ENCODE results near the gene RANBP17.

The RANBP17 gene

GRCh38 chr5:171102877-171103610, 241.2 kb downstream of the RANBP17 start:
- no peak for DNase-seq

GRCh38 chr5:171107669-171108068, 245.9 kb downstream of the RANBP17 start:
- no peak for DNase-seq

- no peak for DNase-seq
Measured at GRCh38 chr5:171115519-171115918, 253.7 kb downstream of the RANBP17 start.

GRCh38 chr5:171116719-171117118, 254.9 kb downstream of the RANBP17 start:
- DNase-seq, result no peak

GRCh38 chr5:171120986-171121622, 259.3 kb downstream of the RANBP17 start:
- no peak for DNase-seq

GRCh38 chr5:171121638-171122037, 259.8 kb downstream of the RANBP17 start:
- DNase-seq, result no peak

- DNase-seq, result no peak
Measured at GRCh38 chr5:171122372-171122771, 260.6 kb downstream of the RANBP17 start.

GRCh38 chr5:171123417-171123816, 261.6 kb downstream of the RANBP17 start:
- no peak for DNase-seq

- no peak for DNase-seq
Measured at GRCh38 chr5:171127314-171127713, 265.5 kb downstream of the RANBP17 start.

- no peak for DNase-seq
Measured at GRCh38 chr5:171128136-171128535, 266.3 kb downstream of the RANBP17 start.

- DNase-seq, result no peak
Measured at GRCh38 chr5:171129308-171129707, 267.5 kb downstream of the RANBP17 start.

GRCh38 chr5:171131497-171131896, 269.7 kb downstream of the RANBP17 start:
- DNase-seq, result no peak

- DNase-seq, result no peak
Measured at GRCh38 chr5:171137768-171138525, 276.1 kb downstream of the RANBP17 start.

GRCh38 chr5:171139227-171139626, 277.4 kb downstream of the RANBP17 start:
- DNase-seq, result no peak

GRCh38 chr5:171142617-171143016, 280.8 kb downstream of the RANBP17 start:
- DNase-seq, result no peak

- no peak for DNase-seq
Measured at GRCh38 chr5:171143171-171143570, 281.4 kb downstream of the RANBP17 start.

- no peak for DNase-seq
Measured at GRCh38 chr5:171143926-171144325, 282.1 kb downstream of the RANBP17 start.

GRCh38 chr5:171149333-171149732, 287.5 kb downstream of the RANBP17 start:
- no peak for DNase-seq

- DNase-seq, result no peak
Measured at GRCh38 chr5:171149772-171150171, 288.0 kb downstream of the RANBP17 start.

- no peak for DNase-seq
Measured at GRCh38 chr5:171152382-171152781, 290.6 kb downstream of the RANBP17 start.

- DNase-seq, result no peak
Measured at GRCh38 chr5:171155621-171156020, 293.8 kb downstream of the RANBP17 start.

- DNase-seq, result no peak
Measured at GRCh38 chr5:171157276-171157675, 295.5 kb downstream of the RANBP17 start.

- no peak for DNase-seq
Measured at GRCh38 chr5:171157775-171158174, 296.0 kb downstream of the RANBP17 start.

- DNase-seq, result no peak
Measured at GRCh38 chr5:171158581-171158980, 296.8 kb downstream of the RANBP17 start.
